ENCODE data around the gene ROBO1.

DNA sequence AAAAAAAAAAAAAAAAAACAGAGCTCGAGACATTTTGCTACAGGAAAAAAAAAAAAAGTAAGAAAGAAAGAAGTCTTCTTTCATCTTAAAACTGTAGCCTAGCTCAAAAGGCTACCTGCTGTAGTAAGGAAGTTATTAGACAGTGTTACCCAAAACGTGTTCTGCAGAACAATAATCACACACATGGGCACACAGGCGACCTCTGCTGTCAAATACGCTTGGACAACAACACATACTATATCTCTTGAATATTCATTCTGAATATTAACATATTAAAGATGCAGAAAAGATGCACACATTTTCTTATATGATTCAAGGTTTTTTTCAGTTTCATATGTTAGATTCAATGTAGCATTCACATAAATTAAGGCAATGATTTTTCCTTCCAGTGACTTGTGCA, 215.8 kb downstream of the ROBO1 start:
- TF ChIP-seq, protein P1, sequence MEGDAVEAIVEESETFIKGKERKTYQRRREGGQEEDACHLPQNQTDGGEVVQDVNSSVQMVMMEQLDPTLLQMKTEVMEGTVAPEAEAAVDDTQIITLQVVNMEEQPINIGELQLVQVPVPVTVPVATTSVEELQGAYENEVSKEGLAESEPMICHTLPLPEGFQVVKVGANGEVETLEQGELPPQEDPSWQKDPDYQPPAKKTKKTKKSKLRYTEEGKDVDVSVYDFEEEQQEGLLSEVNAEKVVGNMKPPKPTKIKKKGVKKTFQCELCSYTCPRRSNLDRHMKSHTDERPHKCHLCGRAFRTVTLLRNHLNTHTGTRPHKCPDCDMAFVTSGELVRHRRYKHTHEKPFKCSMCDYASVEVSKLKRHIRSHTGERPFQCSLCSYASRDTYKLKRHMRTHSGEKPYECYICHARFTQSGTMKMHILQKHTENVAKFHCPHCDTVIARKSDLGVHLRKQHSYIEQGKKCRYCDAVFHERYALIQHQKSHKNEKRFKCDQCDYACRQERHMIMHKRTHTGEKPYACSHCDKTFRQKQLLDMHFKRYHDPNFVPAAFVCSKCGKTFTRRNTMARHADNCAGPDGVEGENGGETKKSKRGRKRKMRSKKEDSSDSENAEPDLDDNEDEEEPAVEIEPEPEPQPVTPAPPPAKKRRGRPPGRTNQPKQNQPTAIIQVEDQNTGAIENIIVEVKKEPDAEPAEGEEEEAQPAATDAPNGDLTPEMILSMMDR (IDR thresholded peaks at IDR 0.05), result no peak
- TF ChIP-seq EZH2 (IDR thresholded peaks at IDR 0.05; ENCODE audit: borderline replicate concordance, insufficient read depth, low read depth, low read length, poor library complexity, severe bottlenecking), result no peak

All from B cell (primary cell).